C1 segment of cervical spinal cord (tissue), 14 donors: Measurements from ENCODE around the gene CELF4.

Source experiments
- DNase-seq, 14 donors: peaks; one replicate each; lab custom pipeline; 2025; lab: John Stamatoyannopoulos, UW

The CELF4 gene

GRCh38 chr18:37242826-37243560 is 322.6 kb downstream of the CELF4 start:
- no peak for DNase-seq

GRCh38 chr18:37242091-37242490 is 323.5 kb downstream of the CELF4 start:
- DNase-seq = no peak

DNA sequence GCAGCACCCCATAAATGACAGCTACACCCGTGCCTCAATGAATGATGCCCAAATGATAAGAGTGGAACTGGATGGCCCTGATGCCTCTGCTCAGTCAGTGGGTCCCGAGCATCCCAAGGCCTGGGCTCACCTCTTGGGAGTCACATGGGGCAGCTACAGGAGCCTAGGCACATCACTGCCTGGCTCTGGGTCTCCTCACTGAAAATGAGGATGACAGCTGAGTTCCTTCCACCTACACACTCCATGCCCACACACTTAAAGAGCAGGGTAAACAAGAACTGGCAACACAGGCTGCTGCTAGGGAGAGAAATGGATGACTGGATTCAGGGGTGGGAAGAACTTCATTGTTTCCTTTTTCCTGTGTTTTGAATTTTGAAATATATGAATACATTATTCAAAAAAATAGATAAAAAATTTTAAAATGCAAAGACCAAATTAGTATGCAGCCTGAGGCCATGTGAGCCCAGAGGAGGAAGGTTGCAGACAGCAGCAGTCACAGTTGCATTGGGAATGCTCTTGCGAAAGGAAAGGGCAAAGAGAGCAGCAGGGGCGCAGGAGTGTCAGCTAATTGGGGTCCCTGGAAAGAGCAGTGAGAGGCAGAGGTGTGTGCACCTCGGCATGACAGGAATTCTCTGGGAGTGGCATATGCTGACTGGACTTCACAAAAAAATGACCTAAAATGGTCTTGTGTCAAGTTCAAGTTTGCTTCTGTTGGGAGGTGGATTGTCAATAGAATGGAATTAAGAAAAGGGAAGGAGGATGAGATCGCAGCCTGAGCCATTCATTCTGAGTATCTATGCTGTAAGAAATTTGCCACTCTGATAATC is 327.1 kb downstream of the CELF4 start:
- DNase-seq = no peak

DNA sequence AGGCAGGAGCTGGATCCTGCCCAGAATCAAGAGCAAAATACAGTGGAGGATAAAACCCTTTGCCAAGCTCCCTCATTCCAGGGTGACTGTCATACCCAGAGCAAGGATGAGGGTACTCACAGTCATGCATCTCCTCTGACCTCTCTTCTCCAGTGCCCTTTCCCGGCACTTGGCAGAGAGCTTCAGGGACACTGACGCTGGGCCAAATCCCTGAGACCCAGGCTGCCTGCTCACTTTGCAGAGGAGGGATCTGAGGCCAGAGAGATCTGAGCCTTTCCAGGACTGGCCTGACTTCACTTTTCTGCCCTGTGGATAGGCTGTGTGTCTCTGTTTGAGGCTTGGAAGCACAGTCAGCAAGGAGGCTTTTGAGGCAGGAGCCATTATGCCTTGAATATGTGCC is 330.0 kb downstream of the CELF4 start:
- DNase-seq = no peak

GRCh38 chr18:37231251-37231650 is 334.3 kb downstream of the CELF4 start:
- no peak for DNase-seq

DNA sequence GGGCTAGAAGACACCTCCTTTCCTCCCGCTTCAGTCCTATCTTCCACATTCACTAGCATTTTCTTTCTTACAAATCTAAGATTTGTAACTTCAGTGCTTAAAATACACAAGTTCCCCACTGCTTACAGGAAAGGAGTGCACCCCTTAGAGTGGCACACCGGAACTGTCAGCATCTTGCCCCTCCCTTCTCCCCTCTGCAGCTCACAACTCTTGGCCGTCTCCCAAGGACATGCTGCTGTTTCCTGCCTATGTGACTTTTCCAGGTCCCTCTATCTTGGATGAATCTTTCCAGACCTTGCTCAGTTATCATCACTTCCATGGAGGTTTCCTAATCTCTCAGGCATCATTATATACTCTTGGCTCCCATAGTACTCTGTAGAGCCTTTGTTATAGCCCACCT is 334.8 kb downstream of the CELF4 start:
- no peak for DNase-seq

DNA sequence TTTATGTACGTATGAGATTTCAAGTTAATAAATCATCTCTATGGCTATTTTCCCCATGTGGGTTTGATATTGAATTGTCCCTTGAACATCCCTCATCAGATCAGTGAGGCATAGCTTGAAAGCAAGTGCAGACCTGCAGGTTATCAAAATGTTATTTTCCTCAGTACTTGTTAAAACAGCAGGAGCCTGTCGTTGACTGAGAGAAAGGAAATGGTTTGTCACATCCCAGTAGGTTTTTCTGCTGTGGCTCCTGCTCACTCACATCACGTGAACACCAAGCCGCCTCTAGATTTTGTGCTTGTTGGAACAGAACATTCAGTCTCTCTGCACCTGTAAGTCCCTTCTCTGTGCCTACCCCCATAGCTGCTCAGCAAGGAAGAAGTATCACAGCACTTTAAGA is 340.3 kb downstream of the CELF4 start:
- DNase-seq = no peak

- DNase-seq = no peak
Measured at GRCh38 chr18:37222999-37223378, 342.6 kb downstream of the CELF4 start.

DNA sequence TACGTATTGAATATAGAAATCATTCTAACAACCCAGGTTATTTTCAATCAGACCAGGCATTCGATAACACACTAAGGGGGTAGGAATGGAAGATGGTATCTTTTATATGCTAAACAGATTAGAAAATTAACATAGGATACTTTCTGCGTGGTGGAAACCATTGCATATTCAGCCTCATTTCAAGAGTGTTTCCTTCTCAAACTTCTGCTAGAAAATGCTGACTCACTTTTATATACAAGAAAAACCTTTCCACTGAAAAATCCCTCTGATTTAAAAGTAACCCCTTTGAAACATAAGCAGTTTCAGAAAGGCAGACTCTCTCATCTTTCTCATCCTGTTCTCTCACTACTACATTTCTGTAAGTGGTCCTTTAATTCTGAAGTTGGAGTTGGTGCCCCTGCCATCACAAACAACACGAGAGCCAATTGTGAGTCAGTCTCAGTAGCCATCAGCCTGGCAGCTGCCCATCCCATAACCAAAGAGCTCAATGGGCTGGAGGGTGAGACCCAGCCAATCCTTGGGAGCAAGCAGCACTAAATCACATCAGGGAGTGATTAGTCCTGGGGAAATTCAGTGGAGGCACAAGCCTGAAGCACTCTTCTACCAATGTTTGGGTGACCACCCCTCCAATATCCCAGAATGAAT is 343.1 kb downstream of the CELF4 start:
- no peak for DNase-seq

GRCh38 chr18:37219257-37219656 is 346.3 kb downstream of the CELF4 start:
- DNase-seq = no peak

DNA sequence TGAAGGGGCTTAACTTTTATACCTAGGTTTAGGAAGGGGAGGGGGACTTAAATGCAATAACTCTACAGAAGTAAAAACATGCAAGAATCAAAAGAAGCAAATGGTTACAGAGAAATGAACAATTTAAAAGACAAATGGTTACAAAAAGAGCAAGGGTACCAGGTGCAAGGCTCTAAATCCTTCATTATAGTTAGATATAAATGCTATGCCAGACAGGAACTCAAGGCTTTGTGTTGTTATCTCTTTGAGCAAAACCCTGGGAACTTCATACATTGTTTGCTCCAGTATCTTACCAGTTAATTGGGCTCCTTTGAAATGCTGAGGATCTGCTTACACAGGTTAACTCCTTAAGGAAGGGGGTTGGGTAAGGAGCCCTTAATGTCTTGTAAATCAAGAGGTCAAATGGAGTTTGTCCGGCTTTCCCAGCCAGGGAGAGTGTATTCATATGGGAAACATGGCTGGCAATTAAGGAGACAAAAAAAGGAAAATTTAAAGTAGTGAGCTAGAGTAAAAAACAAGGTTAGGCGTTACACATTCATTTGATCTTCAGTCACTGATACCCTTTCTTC is 347.5 kb downstream of the CELF4 start:
- DNase-seq = no peak

DNA sequence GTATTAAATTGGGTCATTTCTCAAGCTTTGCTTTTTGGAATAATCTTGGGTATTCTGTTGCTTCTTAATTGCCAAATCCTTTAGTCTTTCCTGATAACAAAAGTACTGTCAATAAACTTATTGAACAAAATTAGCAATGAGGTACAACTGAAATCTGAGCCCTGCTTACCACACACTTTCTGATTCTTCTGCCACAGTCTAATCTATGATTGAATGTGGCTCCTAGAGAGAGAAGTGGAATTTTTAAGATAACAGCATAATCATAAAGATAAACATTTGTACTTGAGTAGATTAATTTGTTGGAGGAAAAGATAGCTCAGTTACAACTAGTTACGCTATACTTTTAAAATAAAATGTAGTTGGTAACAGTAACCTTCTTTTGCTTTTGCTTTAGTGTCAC is 354.8 kb downstream of the CELF4 start:
- no peak for DNase-seq

GRCh38 chr18:37207343-37207742 is 358.3 kb downstream of the CELF4 start:
- DNase-seq = no peak

GRCh38 chr18:37199741-37200140 is 365.9 kb downstream of the CELF4 start:
- DNase-seq = no peak
